H1 (cell line): ENCODE data around the gene IP6K3.

Experiments
- CBX5 ChIP-seq: fragments of 300-800, 300-1000 bp; sonication (generic); IDR thresholded peaks from 2 replicates; pipeline ENCODE4 v1.7.1; 2016; ENCODE audit warnings: antibody characterized with exemption, low read length, low read depth
- CTCF ChIP-seq, 3 experiments: IDR thresholded peaks; 1 replicate in 2 of 3; 2 replicates in 1 of 3; pipeline versions ENCODE4 v1.5.1 to v1.6.1; 2011; ENCODE audit warnings: low read length in 3 of 3, mild to moderate bottlenecking in 3 of 3, inconsistent platforms in 2 of 3, low read depth in 1 of 3, moderate library complexity in 1 of 3; ENCODE audit not compliant: insufficient read depth in 1 of 3; ENCODE audit errors: control extremely low read depth in 1 of 3
- EP300 ChIP-seq, 2 experiments: IDR thresholded peaks; 1 replicate in 1 of 2; 2 replicates in 1 of 2; pipeline ENCODE4 v1.6.1; 2011 to 2012; ENCODE audit warnings: low read depth in 2 of 2, low read length in 2 of 2, mild to moderate bottlenecking in 2 of 2, borderline replicate concordance in 1 of 2, inconsistent platforms in 1 of 2, moderate library complexity in 1 of 2
- GTF2F1 ChIP-seq: IDR thresholded peaks from 2 replicates; pipeline ENCODE4 v1.6.1; 2012; ENCODE audit warnings: low read depth, low read length, improper control_type of control experiment, borderline replicate concordance
- POLR2A ChIP-seq, 2 experiments: IDR thresholded peaks; 1 replicate in 1 of 2; 2 replicates in 1 of 2; pipeline ENCODE4 v1.6.1; 2011; ENCODE audit warnings: low read depth in 2 of 2, low read length in 2 of 2, mild to moderate bottlenecking in 2 of 2; ENCODE audit errors: control extremely low read depth in 1 of 2
- RAD21 ChIP-seq, 2 experiments: IDR thresholded peaks in 1 of 2; conservative IDR thresholded peaks in 1 of 2; 2 replicates each; pipeline ENCODE4 v1.6.1; 2011; ENCODE audit warnings: low read depth in 2 of 2, low read length in 2 of 2, improper control_type of control experiment in 1 of 2, inconsistent platforms in 1 of 2, mild to moderate bottlenecking in 1 of 2, moderate library complexity in 1 of 2
- RNF2 ChIP-seq: fragments of 200-900, 300-1000 bp; sonication (generic); IDR thresholded peaks from 2 replicates; pipeline ENCODE4 v1.7.1; 2016; ENCODE audit warnings: borderline replicate concordance, low read depth, mild to moderate bottlenecking, antibody characterized with exemption, low read length; ENCODE audit not compliant: poor library complexity, severe bottlenecking; ENCODE audit errors: missing control alignments
- TF ChIP-seq, protein P1 (sequence below): IDR thresholded peaks from 2 replicates; pipeline ENCODE4 v1.6.1; 2011; ENCODE audit warnings: low read depth, mild to moderate bottlenecking, low read length; ENCODE audit not compliant: insufficient read depth

GRCh38 chr6:33759887-33760629 is 13.4 kb upstream of the IP6K3 start:
- TF ChIP-seq RAD21 (IDR thresholded peaks at IDR 0.05 in 1 of 2, conservative IDR thresholded peaks at IDR 0.05 in 1 of 2; ENCODE audit: low read depth in 2 of 2, low read length in 2 of 2) (no peak), POLR2A (IDR thresholded peaks at IDR 0.05; ENCODE audit: control extremely low read depth in 1 of 2, low read depth in 2 of 2, low read length in 2 of 2) (no peak), CTCF (IDR thresholded peaks at IDR 0.05; ENCODE audit: control extremely low read depth in 1 of 3, insufficient read depth in 1 of 3, low read depth in 1 of 3, low read length in 3 of 3) (no peak), CBX5 (no peak), RNF2 (no peak), EP300 (IDR thresholded peaks at IDR 0.05; ENCODE audit: borderline replicate concordance in 1 of 2, low read depth in 2 of 2, low read length in 2 of 2) (no peak), GTF2F1 (no peak)
- TF ChIP-seq, protein P1, sequence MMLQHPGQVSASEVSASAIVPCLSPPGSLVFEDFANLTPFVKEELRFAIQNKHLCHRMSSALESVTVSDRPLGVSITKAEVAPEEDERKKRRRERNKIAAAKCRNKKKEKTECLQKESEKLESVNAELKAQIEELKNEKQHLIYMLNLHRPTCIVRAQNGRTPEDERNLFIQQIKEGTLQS, result no peak
